ENCODE results near the gene CFLAR. TPM values are rescaled to one million over a fixed set of nuclear protein-coding genes. Genes with fewer than 3 reads are reported as not detected.
"Not testable (repeated sequence)": the region's sequence is repeated elsewhere in the genome, so short reads cannot be mapped to it uniquely, and the experiment has no call there.

Gene CFLAR
- total RNA-seq, 1 donor from 2014 or later = 43.9 TPM

DNA sequence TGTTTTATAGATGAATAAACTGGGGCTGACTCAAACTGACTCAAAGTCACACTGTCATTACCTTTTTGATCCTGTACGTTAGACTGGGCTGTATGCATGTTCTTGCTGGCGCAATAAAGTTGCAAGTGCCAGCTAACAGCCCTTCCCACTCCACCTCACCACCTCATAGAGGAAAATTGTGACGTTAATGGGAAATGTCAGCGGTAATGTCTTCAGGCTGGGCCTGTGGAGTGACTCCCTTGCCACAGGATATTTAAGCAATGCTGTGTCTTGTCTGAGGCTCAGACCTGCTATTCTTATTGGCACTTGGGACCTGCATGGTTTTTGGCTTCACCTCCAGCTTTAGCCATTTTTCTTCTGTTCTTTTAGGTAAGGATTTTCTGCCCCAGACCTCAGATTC lies 41.7 kb downstream of the CFLAR start:
- no peak for DNase-seq (ENCODE audit: low spot score in 2 of 2, unreplicated experiment in 2 of 2)
- Mint-ChIP-seq H3K27ac (peak overlapping the region; percentile 87), H3K4me3 (no peak overlapping the region), H3K4me1 (peaks cover 8% of the 10 kb centered on the region), H3K36me3 (peaks cover 3% of the 10 kb centered on the region), H3K9me3 (no peaks in the 10 kb centered on the region), H3K27me3 (ENCODE audit: low read depth) (no peaks in the 10 kb centered on the region)
- TF ChIP-seq, protein P1, sequence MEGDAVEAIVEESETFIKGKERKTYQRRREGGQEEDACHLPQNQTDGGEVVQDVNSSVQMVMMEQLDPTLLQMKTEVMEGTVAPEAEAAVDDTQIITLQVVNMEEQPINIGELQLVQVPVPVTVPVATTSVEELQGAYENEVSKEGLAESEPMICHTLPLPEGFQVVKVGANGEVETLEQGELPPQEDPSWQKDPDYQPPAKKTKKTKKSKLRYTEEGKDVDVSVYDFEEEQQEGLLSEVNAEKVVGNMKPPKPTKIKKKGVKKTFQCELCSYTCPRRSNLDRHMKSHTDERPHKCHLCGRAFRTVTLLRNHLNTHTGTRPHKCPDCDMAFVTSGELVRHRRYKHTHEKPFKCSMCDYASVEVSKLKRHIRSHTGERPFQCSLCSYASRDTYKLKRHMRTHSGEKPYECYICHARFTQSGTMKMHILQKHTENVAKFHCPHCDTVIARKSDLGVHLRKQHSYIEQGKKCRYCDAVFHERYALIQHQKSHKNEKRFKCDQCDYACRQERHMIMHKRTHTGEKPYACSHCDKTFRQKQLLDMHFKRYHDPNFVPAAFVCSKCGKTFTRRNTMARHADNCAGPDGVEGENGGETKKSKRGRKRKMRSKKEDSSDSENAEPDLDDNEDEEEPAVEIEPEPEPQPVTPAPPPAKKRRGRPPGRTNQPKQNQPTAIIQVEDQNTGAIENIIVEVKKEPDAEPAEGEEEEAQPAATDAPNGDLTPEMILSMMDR (IDR thresholded peaks at IDR 0.05; ENCODE audit: unreplicated experiment) = no peak

DNA sequence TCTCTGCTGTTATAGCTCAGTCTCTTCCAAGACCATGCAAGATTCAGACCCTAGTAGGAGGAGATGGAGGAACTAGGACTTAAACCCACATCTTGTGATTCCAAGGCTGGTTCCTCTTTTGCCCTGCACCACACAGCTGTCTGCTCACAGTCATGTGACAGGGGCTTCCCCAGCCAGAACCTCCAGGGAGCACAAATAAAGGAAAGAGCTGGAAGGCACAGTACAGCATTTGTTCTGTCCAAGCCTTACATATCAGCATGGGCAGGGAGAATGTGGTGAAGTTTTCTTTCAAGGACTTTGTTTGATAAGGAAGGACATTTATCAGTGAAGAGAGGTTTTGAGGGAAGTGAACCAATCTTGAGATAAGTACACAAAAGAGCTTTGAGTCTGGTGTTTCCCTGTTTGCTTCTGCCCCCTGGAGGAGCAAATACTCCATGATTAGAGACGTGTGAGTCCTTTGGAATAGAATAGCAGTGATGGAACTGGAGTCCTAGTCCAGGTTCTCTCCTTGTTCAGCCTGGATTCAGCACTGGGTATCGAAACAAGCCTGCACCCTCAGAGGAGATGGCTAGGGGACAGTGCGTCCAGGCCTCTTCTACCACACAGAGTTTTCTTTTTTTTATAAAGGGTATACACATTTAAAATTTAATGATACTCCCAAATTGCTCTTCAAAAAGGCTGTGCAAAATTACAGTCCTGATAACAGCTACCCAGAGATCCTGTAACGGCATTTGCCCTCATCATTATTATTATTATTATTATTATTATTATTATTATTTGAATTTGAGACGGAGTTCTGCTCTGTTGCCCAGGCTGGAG lies 42.4 kb downstream of the CFLAR start:
- peak in 1 of 2 experiments; percentile 46 for DNase-seq (ENCODE audit: low spot score in 2 of 2, unreplicated experiment in 2 of 2)
- H3K4me1 Mint-ChIP-seq = peaks cover 8% of the 10 kb centered on the region
- H3K36me3 Mint-ChIP-seq = peaks cover 6% of the 10 kb centered on the region
- no peaks in the 10 kb centered on the region for H3K9me3 Mint-ChIP-seq
- no peaks in the 10 kb centered on the region for H3K27me3 Mint-ChIP-seq (ENCODE audit: low read depth)
- H3K27ac Mint-ChIP-seq = peak overlapping the region; percentile 87
- TF ChIP-seq, protein P1 (IDR thresholded peaks at IDR 0.05; ENCODE audit: unreplicated experiment) = peak; percentile 47
- no peak overlapping the region for H3K4me3 Mint-ChIP-seq

DNA sequence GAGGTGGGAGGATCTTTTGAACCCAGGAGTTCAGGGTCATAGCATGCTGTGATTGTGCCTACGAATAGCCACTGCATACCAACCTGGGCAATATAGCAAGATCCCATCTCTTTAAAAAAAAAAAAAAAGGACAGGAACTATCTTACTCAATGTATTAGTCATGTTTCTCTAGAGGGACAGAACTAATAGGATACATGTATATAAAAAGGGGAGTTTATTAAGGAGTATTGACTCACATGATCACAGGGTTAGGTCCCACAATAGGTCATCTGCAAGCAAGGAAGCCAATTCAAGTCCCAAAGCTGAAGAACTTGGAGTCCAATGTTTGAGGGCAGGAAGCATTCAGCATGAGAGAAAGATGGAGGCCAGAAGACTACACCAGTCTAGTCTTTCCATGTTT lies 48.2 kb downstream of the CFLAR start:
- H3K4me1 Mint-ChIP-seq = no peaks in the 10 kb centered on the region
- peaks cover 18% of the 10 kb centered on the region for H3K36me3 Mint-ChIP-seq
- TF ChIP-seq, protein P1 (IDR thresholded peaks at IDR 0.05; ENCODE audit: unreplicated experiment) = no peak
- no peaks in the 10 kb centered on the region for H3K27me3 Mint-ChIP-seq (ENCODE audit: low read depth)
- no peak for DNase-seq (ENCODE audit: low spot score in 2 of 2, unreplicated experiment in 2 of 2)
- H3K9me3 Mint-ChIP-seq = peaks cover 14% of the 10 kb centered on the region
- no peak overlapping the region for H3K4me3 Mint-ChIP-seq
- no peak overlapping the region for H3K27ac Mint-ChIP-seq

DNA sequence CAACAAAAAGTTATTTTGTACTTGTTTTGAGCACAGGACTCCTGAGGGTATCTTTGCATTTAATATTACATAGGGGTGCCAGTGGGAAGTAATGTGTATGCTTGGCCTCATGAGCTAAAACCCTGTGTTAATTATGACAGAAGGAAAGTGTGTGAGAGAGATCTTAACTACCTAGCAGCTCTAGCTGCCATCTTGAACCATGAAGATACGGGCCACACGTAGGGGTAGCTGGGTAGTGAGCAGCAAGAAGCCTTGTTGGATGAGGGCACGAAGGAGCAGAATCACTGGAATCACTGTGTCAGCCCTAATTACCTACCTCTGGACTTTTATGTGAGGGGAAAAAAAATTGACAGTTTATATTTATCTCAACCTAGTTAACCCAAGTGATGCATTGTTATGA lies 51.6 kb downstream of the CFLAR start:
- no peak for DNase-seq (ENCODE audit: low spot score in 2 of 2, unreplicated experiment in 2 of 2)
- Mint-ChIP-seq H3K9me3 (peaks cover 18% of the 10 kb centered on the region), H3K27me3 (ENCODE audit: low read depth) (peaks cover 2% of the 10 kb centered on the region), H3K4me3 (no peak overlapping the region), H3K4me1 (no peaks in the 10 kb centered on the region), H3K36me3 (peaks cover 16% of the 10 kb centered on the region), H3K27ac (no peak overlapping the region)
- TF ChIP-seq, protein P1 (IDR thresholded peaks at IDR 0.05; ENCODE audit: unreplicated experiment) = no peak

DNA sequence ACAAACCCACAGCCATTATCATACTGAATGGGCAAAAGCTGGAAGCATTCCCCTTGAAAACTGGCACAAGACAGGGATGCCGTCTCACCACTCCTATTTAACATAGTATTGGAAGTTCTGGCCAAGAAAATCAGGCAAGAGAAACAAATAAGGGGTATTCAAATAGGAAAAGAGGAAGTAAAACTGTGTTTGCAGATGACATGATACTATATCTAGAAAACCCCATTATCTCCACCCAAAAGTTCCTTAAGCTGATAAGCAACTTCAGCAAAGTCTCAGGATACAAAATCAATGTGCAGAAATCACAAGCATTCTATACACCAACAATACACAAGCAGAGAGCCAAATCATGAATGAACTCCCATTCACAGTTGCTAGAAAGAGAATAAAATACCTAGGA lies 52.5 kb downstream of the CFLAR start:
- Mint-ChIP-seq H3K36me3 (peaks cover 12% of the 10 kb centered on the region), H3K9me3 (peaks cover 18% of the 10 kb centered on the region)
- not testable (repeated sequence) for DNase-seq (ENCODE audit: low spot score in 2 of 2, unreplicated experiment in 2 of 2); H3K4me1 Mint-ChIP-seq; H3K27ac Mint-ChIP-seq; H3K4me3 Mint-ChIP-seq; H3K27me3 Mint-ChIP-seq (ENCODE audit: low read depth)

DNA sequence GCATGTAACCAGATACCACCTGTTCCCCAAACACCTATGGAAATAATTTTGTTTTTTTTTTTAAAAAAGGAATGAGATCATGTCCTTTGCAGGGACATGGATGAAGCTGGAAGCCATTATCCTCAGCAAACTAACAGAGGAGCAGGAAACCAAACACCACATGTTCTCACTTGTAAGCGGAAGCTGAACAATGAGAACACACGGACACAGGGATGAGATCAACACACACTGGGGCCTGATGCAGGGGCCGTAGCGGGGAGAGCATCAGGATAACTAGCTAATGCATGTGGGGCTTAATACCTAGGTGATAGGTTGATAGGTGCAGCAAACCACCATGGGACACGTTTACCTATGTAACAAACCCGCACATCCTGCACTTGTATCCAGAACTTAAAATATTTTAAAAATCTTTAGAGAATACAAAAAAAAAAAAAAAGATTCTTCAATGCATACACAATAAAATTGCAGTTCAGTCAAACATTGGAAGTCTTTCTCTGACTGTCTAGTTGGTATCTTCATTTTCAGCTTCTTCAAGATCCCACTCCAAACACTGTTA lies 55.4 kb downstream of the CFLAR start:
- peaks cover 2% of the 10 kb centered on the region for H3K27me3 Mint-ChIP-seq (ENCODE audit: low read depth)
- no peaks in the 10 kb centered on the region for H3K4me1 Mint-ChIP-seq
- peaks cover 18% of the 10 kb centered on the region for H3K9me3 Mint-ChIP-seq
- H3K4me3 Mint-ChIP-seq = no peak overlapping the region
- no peak for DNase-seq (ENCODE audit: low spot score in 2 of 2, unreplicated experiment in 2 of 2)
- TF ChIP-seq, protein P1 (IDR thresholded peaks at IDR 0.05; ENCODE audit: unreplicated experiment) = no peak
- no peak overlapping the region for H3K27ac Mint-ChIP-seq
- peaks cover 12% of the 10 kb centered on the region for H3K36me3 Mint-ChIP-seq
